HUDEP-2 (cell line): ENCODE results near the gene LTBP1.

Source experiments
- DNase-seq, 76 experiments: peaks; one replicate each; lab custom pipeline; 2025; ENCODE audit not compliant: unreplicated experiment in 76 of 76; lab: John Stamatoyannopoulos, UW

The LTBP1 gene

DNA sequence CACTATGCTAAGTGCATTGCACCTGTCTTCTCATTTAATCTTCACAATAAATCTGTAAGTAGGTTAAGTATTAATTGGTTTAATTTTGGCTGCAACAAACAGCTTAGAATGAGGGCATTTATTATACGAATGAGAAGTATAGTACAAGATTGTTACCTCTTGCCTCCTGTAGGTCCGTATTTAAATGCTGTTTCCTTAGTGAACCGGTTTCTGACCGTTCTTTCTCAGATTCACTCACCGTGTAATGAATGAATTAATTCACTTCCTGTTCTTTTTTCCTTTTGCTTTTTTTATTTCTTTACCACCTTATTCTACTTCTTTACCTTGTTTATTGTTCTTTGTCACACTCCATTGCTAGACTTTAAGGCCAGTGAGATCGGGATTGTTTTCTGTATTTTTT lies 375.9 kb downstream of the LTBP1 start:
- no peak for DNase-seq

DNA sequence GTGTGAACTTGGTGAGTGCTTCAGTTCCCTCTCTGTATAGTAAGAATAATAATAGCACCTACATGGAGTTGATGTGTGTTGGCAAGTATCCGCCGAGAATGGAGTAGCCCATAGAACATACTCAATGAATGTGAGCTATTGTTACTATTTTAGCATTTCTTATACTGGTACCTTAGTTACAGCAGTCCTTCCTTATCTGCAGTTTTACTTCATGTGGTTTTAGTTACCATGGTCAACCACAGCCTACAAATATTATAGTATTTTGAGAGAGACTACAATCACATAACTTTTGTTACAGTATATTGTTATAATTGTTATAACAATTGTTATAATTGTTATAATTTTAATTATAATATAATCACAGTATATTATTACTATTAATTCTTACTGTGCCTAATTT lies 377.2 kb downstream of the LTBP1 start:
- no peak for DNase-seq

DNA sequence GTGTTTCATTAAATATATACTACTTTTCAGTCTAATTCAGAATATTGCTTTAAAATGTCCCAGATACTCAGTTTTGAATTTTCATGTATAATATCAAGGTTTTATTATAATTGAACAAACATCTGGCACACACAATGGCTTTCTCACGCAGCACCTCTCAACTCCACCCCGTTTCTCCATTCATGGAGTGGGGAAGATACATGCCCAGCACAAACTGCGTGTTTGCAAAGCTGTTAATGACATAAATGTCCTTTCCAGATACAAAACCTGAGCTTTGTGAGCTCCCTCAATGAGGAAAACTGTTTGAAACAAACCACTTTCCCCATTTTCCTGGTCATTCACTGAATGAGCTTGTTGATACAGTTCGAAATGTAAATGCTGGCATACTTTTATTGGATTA lies 379.3 kb downstream of the LTBP1 start:
- no peak for DNase-seq

DNA sequence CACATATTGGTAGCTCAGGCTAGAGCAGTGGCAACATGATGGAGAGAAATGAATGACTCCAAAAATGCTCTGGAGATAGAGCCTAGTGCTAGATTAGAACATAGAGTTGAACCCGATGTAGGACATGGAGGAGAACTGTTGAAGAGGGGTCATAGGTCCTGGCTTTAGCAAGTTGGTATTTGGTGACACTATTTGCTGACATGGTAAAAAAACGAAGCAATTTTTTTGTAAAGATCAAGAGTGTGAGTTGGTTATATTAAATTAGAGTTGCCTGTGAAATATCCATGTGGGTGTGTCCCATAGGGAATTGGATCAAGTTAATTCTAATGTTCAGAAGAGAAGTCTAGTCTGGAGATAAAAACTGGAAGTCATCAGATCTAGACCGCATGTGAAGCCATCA lies 386.7 kb downstream of the LTBP1 start:
- DNase-seq, result no peak

DNA sequence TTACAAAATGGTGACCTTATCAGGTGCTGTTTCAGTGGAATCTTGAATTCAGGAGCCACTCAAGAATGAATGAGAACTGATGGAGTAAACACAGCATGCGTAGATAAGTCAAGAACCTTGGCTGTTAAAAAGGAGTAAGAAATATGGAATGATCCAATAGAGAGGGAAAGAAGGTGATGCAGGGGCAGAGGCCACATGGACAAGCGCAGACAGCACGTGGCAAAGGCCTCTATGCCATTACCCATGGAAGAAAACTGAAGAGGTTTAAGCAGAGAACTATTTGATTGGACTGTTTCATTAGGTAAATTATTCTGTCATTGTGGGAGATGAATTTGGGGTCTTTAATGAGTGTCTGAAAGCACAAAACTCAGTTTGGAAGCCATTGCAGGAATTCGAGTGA lies 387.3 kb downstream of the LTBP1 start:
- no peak for DNase-seq

DNA sequence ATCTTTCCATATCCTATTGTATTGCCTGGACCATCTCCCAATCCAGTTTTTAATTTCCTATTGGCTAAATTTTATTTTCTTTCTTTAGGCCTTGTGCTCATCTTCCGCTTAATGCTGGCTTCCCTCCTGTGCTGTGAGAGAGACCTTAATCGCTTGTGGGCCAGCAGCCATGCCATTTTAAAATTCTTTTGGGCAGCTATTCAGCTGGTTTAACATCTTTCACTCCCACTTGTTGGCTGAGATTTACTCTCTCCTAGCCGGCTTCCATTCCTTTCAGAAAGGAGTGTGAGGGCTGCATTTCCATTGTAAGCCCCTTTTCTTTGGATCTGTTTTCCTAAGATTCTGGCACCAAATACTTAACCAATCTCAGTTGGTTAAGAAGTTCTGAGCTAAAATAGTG lies 388.8 kb downstream of the LTBP1 start:
- DNase-seq, result no peak

DNA sequence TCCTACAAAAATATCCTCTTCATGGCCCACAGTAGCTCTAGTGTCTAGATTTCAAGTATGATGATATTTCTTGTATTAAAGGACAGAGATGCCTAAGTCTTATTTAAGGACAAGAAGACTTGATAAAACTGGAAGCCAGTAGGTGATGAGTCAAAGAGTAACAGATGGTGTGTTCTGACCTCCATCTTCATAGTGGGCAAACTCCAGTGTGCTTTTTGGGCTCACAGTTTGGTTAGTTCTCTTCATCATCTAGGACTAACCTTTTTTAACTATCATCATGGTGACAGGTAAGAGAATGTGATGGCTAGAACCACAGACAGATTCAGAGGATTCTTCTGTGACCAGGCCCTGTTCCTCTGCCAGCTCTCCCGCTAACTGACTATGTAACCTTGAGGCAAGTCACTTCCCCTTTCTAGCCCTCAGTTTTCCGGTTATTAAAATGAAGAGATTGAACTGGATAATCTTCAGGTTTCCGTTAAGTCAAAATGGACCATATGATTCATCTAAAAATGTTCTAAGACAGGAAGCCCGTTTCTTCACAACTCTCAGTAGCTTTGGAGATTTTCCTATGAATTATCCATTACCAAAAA lies 389.4 kb downstream of the LTBP1 start:
- DNase-seq, result no peak

DNA sequence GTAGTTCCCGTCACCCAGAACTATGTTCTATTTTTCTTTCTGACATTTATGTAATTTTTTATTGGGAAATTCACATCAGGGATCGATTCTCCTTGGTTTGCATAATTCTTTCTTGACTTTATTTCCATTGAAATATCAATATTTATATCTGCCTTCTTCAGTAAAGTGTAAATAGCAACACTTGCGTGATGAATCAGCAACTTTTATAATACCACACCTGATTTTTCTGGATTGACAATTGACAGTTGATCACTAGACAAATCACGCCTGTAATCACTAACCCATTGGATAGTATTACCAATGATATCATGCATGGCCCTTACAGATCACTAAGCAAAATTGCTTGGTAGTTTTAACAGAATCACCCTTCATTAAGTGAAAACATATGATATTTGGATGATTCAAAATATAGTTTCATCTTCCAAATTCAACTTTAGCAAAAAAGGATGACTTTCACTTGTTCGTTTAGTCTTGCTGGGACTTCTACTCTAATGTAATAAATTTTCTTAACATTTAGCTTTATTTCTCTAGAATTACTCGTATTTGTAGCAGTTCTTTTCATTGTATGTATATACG lies 390.7 kb downstream of the LTBP1 start:
- DNase-seq, result no peak

DNA sequence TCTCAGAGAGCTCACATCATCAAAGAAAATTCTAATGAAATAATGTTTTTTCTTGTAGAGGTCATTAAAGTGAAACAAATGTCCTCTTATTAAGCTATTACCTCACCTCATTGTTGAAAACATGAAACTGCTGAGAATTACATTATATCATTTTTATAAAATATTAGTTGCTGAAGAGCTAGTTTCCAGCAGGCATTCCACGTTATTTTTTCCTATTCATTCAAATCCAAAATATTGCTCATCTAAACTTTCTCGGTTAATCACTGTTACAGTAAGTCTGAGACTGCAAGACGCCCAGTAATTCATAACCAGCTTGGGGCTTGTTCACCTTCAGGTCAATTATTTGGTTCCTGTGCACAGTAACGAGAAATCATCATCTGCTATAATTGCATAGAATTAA lies 391.2 kb downstream of the LTBP1 start:
- DNase-seq, result no peak

DNA sequence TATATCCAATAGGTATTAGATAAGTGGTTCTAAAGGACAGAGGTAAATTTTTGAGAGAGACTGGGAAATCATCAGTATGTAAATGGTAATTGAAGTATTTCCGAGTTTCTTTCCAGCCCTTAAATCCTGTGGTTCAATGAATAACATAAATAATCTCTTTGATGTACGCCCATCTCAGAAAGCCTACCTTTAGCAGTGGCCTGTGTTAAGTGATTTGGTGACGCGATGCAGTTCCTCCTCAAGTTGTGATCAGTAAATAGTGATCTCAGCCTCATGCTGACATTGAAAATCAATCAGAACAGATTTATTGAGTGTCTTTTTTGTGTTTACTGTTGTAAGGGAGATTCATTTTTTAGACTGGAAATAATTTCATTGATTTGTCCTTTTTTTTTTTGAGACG lies 392.5 kb downstream of the LTBP1 start:
- DNase-seq, result no peak

DNA sequence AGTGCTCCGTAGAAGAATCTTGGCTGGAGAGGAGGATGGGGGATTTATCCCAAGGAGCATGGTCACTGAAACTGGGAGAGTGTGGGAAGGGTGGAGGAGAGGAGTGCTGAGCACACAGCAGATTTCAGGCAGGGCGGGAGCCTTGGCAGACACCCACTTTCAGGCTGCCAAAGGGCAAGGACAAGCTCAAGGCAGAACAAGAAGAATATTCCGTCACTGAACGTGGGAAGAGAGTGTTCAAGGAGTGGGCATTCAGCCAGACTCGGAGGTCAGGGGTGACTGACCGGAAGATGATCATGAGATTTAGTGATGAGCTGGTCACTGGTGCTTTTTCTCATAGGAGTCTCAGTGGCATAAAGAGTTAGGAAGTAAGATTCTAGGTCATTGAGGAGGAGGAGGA lies 393.5 kb downstream of the LTBP1 start:
- no peak for DNase-seq

DNA sequence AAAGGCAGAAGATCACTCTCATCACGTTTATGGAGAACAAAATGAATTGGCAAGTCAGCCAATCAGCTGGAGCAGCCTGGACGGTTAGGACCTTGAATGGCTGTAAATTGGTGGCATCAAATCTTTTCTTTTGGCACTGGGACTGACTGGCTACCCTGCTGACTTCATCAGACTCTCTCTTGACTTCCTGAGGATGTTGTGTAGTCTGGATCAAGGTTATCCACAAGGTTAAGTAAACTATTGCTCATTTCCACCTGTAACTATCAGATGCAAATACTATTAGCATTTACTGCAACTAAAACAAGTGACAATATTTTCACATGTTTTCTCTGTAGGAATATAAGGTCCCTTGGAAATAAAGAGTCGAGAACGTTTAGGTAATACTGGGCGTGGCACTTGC lies 395.4 kb downstream of the LTBP1 start:
- DNase-seq, result no peak

DNA sequence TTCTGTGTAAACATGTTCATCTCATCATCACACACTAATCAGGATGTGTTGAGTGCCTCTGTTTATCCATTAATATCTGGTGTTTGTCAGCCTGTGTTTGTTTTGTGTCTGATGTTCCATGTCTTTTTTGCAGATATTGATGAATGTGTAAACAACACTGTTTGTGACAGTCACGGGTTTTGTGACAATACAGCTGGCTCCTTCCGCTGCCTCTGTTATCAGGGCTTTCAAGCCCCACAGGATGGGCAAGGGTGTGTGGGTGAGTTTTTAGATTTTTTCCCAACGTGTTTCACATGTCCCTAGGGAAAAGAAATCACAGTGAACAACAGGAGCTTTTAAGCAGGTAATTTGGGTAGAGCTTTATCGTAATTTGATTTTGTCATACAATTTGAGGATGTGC lies 396.0 kb downstream of the LTBP1 start:
- DNase-seq, result no peak

DNA sequence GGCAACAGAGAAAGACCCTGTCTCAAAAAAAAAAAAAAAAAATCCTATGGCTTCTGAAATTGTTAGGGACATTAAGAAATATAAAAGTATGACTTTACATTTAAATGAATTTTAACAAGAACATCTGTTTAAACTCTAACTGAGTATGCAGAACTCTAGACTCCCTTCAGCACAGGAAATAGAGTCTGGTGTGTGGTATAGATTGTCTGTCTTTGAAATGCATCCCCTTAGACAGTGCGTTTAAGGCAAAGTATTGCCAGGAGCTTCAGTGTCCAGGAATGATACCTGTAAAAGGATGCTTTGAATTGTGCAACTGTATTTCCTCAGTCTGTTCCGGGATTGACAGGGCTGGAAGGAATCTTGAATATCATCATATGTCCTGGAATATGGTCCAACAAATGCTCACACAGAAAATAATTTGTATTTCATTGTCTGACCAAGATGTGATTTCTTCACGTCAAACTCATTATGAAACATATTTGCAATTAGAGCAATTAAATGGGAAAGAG lies 396.7 kb downstream of the LTBP1 start:
- no peak for DNase-seq

DNA sequence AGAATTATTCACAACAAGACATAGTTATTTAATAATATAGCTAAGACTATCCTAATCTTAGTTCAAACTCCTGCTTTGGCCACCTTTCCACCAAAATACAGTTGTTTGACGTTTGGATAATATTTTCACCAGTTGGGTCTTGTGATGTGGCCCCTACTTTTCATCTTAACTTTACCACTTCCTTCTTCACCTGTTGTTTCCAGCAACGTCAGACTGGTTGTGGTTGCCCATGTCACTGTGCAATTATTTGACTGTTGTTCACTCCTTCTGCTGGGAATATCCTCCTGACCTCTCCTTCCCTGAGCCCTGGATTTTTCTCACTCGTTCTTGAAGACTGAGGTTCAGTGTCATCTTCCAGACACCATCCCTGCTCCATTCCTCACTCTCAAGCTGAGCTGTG lies 397.5 kb downstream of the LTBP1 start:
- DNase-seq, result no peak

DNA sequence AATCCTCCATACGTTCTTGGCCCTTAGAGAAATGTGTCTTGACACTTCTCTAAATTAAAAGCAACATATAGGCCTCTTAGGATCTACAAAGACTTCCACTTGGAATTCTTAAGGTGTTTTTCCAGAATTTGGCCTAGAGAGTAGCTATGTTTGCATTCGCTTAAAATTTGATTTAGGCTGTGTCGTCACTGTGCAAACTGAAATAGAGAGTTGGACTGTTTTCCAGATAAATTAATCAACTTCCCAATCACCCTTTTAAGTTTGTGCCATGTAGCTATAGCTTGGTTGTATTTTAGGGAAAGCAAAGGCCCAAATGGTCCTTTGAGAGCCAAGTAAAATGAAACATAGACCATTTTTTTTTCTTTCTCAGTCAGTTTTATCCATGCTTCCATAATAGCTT lies 401.1 kb downstream of the LTBP1 start:
- DNase-seq, result no peak

DNA sequence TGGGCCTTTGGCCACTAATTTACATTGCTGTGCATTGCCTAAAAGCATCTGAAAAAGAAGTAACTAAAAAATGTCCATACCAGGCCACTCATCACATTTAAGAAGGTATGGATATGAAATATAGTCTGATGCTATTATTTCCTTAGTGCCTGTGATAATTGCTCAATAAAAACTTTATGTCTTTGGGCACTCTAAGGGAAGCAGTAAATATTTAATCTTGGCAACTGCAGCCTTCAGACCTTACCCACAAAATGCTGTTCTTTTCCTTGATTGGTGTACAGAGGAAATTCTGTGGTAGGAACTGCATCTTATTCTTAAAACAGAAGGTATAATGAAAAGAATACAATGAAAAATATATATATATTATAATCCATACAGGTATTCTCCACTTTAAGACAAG lies 403.9 kb downstream of the LTBP1 start:
- no peak for DNase-seq

DNA sequence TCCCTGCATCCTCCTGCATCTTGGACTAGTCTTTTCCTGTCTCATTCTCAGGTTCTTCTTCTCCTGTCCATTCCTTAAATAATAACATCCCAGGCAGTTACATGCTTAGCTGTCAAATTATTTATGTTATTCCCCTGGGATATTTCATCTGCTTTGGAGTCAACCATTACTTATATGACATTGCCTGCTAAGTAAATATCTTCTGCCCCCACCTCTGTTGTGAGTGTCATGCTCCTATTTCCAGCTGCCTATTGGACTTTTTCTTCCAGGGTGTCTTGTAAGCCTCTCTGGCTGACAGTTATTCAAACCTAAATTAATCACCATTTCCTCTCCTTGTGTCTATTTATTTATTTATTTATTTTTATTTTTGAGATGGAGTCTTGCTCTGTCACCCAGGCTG lies 405.0 kb downstream of the LTBP1 start:
- DNase-seq, result no peak

DNA sequence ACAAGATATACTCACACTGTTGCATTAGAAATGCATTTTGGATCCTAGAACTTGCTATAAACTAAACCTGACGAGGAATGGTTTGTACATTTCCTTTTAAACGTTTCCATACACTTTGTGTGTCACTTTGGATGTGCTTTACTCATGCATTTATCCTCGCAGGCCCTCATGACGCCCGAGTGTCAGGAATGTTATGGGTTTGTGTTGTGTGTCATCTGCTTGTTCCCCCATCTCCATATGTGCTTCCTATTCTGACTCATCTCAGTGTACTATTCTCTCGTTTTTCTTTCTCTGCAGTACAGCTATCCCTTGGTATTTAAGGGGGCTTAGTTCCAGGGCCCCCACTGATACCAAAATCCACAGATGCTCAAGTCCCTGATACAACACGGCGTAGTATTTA lies 408.2 kb downstream of the LTBP1 start:
- DNase-seq, result no peak

DNA sequence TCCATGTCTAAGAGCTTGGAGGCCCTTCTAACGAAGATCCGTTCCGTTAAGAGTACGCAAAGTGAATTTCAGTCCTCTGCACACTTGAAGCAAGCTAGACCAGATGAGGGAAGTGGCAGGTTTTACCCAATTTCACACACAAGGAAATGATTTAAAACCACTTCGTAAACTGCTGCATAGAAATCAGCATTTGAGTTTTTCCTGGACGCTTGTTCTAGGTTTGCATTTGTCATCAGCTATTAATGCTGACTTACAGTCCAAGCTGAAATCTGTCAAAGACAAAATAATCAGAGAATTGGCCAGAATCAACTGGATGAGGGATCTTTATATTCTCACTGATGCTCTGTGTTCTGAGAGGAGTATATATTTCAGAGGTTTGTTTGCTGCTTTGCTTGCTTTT lies 412.1 kb downstream of the LTBP1 start:
- DNase-seq, result no peak

DNA sequence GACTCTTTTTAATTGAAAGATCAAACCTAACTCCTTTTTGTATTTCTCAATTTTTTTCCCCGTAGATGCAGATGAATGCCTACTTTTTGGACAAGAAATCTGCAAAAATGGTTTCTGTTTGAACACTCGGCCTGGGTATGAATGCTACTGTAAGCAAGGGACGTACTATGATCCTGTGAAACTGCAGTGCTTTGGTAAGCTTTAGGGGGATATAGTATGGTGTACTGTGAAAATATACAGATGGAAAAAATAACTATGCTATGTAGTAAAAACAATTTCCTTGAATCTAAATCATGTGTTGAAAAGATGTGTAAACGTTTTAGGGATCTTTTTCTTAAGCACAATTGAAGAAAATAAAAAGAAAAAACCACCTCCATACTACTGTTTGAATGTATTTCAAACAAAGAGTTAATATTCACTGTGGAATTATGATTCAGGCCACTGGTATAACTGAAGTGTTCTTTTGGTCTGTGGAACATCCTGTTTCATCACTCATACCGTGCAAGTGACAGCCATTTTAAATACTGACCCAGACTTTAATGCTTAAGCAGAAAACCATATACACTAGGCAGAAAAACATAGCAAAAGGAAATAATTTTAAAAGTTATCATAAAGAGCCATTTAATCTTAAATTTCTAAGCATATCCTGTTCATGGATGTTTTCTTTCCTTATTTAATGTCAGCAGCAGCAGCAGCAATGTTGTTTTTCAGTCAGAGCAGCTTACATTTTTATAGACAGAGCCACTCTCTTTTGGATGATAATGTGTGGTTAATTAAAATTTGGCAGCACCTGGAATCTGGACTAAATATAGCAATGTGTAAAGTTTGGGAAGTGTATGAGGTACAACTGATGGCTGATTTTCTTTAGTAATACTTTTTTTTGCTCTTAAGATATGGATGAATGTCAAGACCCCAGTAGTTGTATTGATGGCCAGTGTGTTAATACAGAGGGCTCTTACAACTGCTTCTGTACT lies 416.9 kb downstream of the LTBP1 start:
- no peak for DNase-seq
